ENCODE results near the gene LRRC49. TPM values are rescaled to one million over a fixed set of nuclear protein-coding genes. Genes with fewer than 3 reads are reported as not detected.

The LRRC49 gene
- total RNA-seq, 1 experiment from 2014 or later, result 8.5 TPM

GRCh38 chr15:71052356-71052755 lies 159.7 kb downstream of the LRRC49 start:
- no peak for DNase-seq (ENCODE audit: low spot score)

GRCh38 chr15:71054286-71054952 lies 161.8 kb downstream of the LRRC49 start:
- no peak for DNase-seq (ENCODE audit: low spot score)

- peak; percentile 29 for DNase-seq (ENCODE audit: low spot score)
Measured at GRCh38 chr15:71055461-71055860, 162.8 kb downstream of the LRRC49 start.

GRCh38 chr15:71056111-71056510 lies 163.5 kb downstream of the LRRC49 start:
- DNase-seq (ENCODE audit: low spot score), result no peak

GRCh38 chr15:71057143-71057542 lies 164.5 kb downstream of the LRRC49 start:
- DNase-seq (ENCODE audit: low spot score), result no peak

- no peak for DNase-seq (ENCODE audit: low spot score)
Measured at GRCh38 chr15:71057581-71057980, 165.0 kb downstream of the LRRC49 start.

- no peak for DNase-seq (ENCODE audit: low spot score)
Measured at GRCh38 chr15:71060983-71061382, 168.4 kb downstream of the LRRC49 start.

GRCh38 chr15:71066983-71067382 lies 174.4 kb downstream of the LRRC49 start:
- no peak for DNase-seq (ENCODE audit: low spot score)

- DNase-seq (ENCODE audit: low spot score), result no peak
Measured at GRCh38 chr15:71069693-71070092, 177.1 kb downstream of the LRRC49 start.

- DNase-seq (ENCODE audit: low spot score), result no peak
Measured at GRCh38 chr15:71071529-71071928, 178.9 kb downstream of the LRRC49 start.

GRCh38 chr15:71072423-71072822 lies 179.8 kb downstream of the LRRC49 start:
- DNase-seq (ENCODE audit: low spot score), result no peak

- no peak for DNase-seq (ENCODE audit: low spot score)
Measured at GRCh38 chr15:71078506-71079207, 186.0 kb downstream of the LRRC49 start.

GRCh38 chr15:71079208-71080044 lies 186.8 kb downstream of the LRRC49 start:
- DNase-seq (ENCODE audit: low spot score), result peak; percentile 50

- no peak for DNase-seq (ENCODE audit: low spot score)
Measured at GRCh38 chr15:71080166-71080565, 187.5 kb downstream of the LRRC49 start.

GRCh38 chr15:71080705-71081104 lies 188.1 kb downstream of the LRRC49 start:
- DNase-seq (ENCODE audit: low spot score), result peak; percentile 29

GRCh38 chr15:71082803-71083202 lies 190.2 kb downstream of the LRRC49 start:
- DNase-seq (ENCODE audit: low spot score), result no peak

GRCh38 chr15:71083349-71083748 lies 190.7 kb downstream of the LRRC49 start:
- DNase-seq (ENCODE audit: low spot score), result peak; percentile 16

- no peak for DNase-seq (ENCODE audit: low spot score)
Measured at GRCh38 chr15:71084264-71084663, 191.6 kb downstream of the LRRC49 start.

GRCh38 chr15:71085809-71086208 lies 193.2 kb downstream of the LRRC49 start:
- DNase-seq (ENCODE audit: low spot score), result no peak

GRCh38 chr15:71088155-71088554 lies 195.5 kb downstream of the LRRC49 start:
- no peak for DNase-seq (ENCODE audit: low spot score)

- no peak for DNase-seq (ENCODE audit: low spot score)
Measured at GRCh38 chr15:71088683-71089082, 196.1 kb downstream of the LRRC49 start.

GRCh38 chr15:71089801-71090200 lies 197.2 kb downstream of the LRRC49 start:
- DNase-seq (ENCODE audit: low spot score), result no peak

GRCh38 chr15:71091601-71092000 lies 199.0 kb downstream of the LRRC49 start:
- DNase-seq (ENCODE audit: low spot score), result no peak

Data from H4 (cell line).